ENCODE results near the gene IGF2BP1. TPM values are rescaled to one million over a fixed set of nuclear protein-coding genes. Genes with fewer than 3 reads are reported as not detected.

Gene IGF2BP1
- total RNA-seq, result 15.6 and 21.9 TPM in 2 replicates

- no peak for DNase-seq (ENCODE audit: extremely low read depth, low read depth, low spot score)
Measured at GRCh38 chr17:48997103-48997826, at the start of gene IGF2BP1. TSS of gene IGF2BP1 (plus strand) at chr17:48997385. CDS start at chr17:48997746, 361 bp downstream.

GRCh38 chr17:48951572-48951971 lies 45.6 kb upstream of the IGF2BP1 start:
- no peak for DNase-seq (ENCODE audit: extremely low read depth, low read depth, low spot score)

DNA sequence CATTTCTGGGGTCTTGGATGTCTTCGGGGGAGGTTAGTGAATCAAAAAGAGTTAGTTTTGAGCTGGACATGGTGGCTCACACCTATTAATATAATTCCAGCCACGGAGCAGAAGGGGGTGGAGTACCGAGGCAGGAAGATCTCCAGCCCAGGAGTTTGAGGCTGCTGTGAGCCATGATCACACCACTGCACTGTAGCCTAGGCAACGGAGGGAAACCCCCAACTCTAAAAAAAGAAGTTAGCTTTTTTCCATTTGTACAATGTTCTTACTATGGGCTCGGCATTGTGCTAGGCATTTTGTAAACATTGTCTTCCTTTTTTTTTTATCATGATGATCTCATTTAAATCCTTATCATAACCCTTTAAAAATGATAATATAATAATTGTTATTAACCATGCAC lies 44.3 kb upstream of the IGF2BP1 start:
- DNase-seq (ENCODE audit: extremely low read depth, low read depth, low spot score), result no peak

DNA sequence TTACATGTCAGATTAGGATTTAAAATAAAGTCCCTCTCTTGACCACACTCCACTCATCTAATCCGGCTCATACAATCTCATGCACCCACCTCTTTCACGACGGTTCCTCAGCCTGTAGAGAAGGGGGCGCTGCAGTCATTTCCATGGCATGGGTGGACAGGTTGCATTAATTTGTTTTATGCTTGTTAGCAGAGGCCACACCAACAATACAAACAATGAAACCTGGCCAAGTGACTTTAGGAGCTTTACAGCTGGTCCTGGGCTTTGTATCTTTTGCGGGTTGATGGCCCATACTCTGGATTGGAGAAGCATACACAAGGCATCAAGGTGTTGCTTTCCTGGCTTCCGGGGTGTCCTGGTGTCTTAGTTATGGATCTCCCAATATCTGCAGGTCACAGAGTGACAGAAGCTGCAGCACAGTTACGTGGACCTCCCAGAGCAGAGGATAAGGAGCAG lies 42.9 kb upstream of the IGF2BP1 start:
- DNase-seq (ENCODE audit: extremely low read depth, low read depth, low spot score), result no peak

- no peak for DNase-seq (ENCODE audit: extremely low read depth, low read depth, low spot score)
Measured at GRCh38 chr17:48960834-48961515, 36.2 kb upstream of the IGF2BP1 start.

- no peak for DNase-seq (ENCODE audit: extremely low read depth, low read depth, low spot score)
Measured at GRCh38 chr17:48961516-48962233, 35.5 kb upstream of the IGF2BP1 start.

GRCh38 chr17:48970224-48970623 lies 27.0 kb upstream of the IGF2BP1 start:
- DNase-seq (ENCODE audit: extremely low read depth, low read depth, low spot score), result no peak

DNA sequence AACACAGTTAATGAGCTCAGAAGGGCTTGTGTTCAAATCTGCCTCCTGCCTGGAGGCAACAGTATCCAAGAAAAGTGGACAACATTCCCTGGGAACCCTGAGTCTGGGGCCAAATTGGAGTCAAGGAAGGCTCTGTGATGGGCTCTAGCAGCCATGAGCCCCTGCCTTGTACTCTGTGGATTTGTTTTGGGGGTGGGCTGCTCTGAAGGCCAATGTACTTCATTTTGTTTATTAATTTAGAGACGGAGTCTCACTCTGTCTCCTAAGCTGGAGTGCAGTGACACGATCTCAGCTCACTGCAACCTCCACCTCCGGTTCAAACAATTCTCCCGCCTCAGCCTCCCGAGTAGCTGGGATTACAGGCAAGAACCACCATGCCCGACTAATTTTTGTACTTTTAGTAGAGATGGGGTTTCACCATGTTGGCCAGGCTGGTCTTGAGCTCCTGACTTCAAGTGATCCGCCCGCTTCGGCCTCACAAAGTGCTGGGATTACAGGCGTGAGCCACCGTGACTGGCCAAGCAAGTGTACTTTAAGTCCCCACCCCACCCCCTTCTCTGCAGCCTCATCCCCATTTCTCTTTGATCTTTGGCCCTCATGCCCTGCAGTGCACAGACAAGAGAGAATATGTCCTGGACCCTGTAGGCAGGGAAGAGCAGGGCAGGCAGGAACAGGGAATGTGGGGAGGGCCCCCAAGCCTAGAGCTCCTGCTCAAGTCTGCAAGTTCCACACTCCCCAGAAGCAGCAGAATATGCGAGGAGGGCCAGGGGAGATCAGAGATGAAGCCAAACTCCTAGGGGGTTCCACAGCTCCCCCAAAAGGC lies 26.1 kb upstream of the IGF2BP1 start:
- no peak for DNase-seq (ENCODE audit: extremely low read depth, low read depth, low spot score)

DNA sequence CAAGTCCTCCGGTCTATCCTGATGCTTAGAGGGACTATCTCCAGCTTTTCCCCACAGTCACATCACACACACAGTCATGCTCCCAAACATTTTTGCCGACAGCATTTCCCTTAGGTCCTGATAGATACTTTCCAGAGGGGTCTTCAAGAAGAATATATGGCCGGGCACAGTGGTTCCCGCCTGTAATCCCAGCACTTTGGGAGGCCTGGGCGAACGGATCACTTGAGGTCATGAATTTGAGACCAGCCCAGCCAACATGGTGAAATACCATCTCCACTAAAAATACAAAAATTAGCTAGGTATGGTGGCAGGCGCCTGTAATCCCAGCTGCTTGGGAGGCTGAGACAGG lies 24.5 kb upstream of the IGF2BP1 start:
- DNase-seq (ENCODE audit: extremely low read depth, low read depth, low spot score), result no peak

- DNase-seq (ENCODE audit: extremely low read depth, low read depth, low spot score), result no peak
Measured at GRCh38 chr17:48973806-48974205, 23.4 kb upstream of the IGF2BP1 start.

DNA sequence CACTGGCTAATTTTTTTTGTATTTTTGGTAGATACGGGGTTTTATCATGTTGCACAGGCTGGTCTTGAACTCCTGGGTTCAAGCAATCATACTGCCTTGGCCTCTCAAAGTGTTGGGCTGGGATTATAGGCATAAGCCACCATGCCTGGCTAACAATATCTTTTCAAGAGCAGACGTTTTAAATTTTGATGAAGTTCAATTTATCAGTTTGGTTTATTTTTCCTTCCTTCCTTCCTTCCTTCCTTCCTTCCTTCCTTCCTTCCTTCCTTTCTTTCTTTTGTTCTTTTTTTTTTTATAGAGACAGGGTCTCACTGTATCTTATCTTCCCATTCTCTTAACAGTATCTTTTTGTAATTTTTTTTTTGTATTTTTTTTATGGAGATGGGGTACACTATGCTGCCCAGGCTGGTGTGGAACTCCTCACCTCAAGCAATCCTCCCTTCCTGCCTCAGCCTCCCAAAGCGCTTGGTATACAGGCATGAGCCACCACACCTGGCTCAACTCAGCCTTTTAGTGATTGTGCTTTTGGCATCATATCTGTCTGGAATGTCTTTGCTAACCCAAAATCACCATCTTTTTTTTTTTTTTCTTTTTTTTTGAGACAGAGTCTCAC lies 15.2 kb upstream of the IGF2BP1 start:
- no peak for DNase-seq (ENCODE audit: extremely low read depth, low read depth, low spot score)

GRCh38 chr17:48985436-48986245 lies 11.5 kb upstream of the IGF2BP1 start:
- DNase-seq (ENCODE audit: extremely low read depth, low read depth, low spot score), result no peak

DNA sequence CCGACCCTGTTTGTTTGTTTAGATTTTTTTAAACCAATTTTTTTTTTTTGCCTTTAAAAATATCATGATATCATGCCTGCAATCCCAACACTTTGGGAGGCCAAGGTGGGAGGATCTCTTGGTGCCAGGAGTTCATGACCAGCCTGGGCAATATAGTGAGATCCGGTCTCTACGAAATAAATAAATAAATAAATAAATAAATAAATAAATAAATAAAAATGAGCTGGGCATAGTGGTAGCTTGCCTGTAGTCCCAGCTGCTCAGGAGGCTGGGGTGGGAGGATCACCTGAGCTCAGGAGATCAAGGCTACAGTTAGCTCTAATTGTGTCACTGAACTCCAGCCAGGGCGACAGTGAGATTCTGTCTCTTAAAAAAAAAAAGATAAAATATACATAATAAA lies 8.1 kb upstream of the IGF2BP1 start:
- no peak for DNase-seq (ENCODE audit: extremely low read depth, low read depth, low spot score)

- DNase-seq (ENCODE audit: extremely low read depth, low read depth, low spot score), result no peak
Measured at GRCh38 chr17:48990882-48991357, 6.3 kb upstream of the IGF2BP1 start.

- no peak for DNase-seq (ENCODE audit: extremely low read depth, low read depth, low spot score)
Measured at GRCh38 chr17:48992444-48992843, 4.7 kb upstream of the IGF2BP1 start.

GRCh38 chr17:48993305-48993704 lies 3.9 kb upstream of the IGF2BP1 start:
- DNase-seq (ENCODE audit: extremely low read depth, low read depth, low spot score), result no peak

DNA sequence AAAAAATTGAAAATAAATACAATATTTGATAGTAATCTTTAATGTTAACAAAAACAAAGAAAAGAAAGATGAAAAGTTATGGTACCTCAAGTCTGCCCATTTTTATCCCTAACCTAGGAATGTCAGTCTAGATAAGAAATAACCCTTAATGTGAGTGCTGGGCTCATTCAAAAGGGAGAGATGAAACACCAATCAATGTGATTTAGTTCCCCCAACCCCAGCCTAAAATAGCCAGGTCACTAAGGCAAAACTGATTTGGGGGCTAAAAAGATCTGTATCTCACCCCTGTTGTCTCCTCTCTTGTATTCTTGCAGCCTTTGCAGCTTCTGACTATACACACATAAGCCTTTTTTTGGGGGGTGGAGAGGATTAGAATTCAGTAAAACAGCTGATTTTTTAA lies 3.2 kb upstream of the IGF2BP1 start:
- DNase-seq (ENCODE audit: extremely low read depth, low read depth, low spot score), result no peak

DNA sequence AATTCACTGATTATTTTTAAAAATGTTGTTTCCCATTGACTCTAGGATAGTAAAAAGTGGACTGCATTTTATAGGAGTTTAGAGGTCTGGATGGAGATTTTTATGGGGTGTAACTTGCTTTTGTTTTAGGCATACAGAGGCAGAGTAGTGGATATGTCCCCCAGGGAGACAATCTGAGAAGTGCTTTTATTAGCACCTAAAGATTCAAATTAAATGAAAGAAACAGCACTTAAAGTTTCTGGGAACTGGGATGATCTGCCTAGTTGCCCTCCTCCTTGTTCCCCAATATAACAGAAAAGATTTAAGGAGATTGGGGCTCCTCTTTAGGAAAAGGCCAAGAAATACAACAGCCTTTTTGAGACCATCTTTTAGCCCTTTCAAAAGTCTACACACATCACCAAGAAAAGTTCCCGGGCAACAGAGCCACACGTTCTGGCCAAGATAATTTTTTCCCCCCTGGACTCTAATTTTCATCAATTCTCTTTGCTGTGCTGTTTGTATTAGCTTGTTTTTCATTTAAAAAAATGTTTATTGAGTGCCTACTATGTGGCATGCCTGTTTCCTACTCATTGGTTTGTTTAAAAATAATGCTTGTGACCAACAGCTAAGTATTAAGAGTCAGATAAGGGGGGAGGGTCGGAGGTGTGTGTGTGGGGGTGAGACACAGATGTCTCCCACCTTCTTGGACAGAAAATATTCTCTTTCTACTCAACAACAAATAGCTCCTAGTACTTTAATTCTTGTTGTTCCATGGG lies 2.5 kb upstream of the IGF2BP1 start:
- no peak for DNase-seq (ENCODE audit: extremely low read depth, low read depth, low spot score)
